ENCODE results near the gene RYR2. TPM values are rescaled to one million over a fixed set of nuclear protein-coding genes. Genes with fewer than 3 reads are reported as not detected.

Gene RYR2
- total RNA-seq, 1 experiment from 2014 or later: 0.90 TPM

DNA sequence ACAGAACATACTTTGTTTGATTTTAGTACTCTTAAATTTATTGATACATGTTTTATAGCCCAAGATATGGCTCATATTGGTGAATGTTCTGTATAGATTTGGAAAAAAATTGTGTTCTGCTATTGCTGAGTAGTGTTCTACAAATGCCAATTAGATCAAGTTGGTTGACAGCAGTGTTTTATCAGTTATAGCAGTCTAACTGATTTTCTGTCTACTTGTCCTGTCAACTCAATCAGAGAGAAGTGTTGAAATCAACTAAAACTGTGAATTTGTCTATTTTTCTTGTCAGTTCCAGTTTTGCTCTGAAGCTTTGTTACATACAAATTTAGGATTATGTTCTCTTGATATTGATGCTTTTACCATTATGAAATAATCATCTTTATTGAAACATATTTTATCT, 23.1 kb upstream of the RYR2 start:
- TF ChIP-seq, protein P1, sequence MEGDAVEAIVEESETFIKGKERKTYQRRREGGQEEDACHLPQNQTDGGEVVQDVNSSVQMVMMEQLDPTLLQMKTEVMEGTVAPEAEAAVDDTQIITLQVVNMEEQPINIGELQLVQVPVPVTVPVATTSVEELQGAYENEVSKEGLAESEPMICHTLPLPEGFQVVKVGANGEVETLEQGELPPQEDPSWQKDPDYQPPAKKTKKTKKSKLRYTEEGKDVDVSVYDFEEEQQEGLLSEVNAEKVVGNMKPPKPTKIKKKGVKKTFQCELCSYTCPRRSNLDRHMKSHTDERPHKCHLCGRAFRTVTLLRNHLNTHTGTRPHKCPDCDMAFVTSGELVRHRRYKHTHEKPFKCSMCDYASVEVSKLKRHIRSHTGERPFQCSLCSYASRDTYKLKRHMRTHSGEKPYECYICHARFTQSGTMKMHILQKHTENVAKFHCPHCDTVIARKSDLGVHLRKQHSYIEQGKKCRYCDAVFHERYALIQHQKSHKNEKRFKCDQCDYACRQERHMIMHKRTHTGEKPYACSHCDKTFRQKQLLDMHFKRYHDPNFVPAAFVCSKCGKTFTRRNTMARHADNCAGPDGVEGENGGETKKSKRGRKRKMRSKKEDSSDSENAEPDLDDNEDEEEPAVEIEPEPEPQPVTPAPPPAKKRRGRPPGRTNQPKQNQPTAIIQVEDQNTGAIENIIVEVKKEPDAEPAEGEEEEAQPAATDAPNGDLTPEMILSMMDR (IDR thresholded peaks at IDR 0.05; ENCODE audit: unreplicated experiment): no peak
- no peak for DNase-seq
- BruUV-seq (replicated peaks): no TSS peak
- intact Hi-C loops (cut with micrococcal nuclease; ENCODE audit: unreplicated experiment): no loop called here
- no peak overlapping the region for H3K4me3 Mint-ChIP-seq (ENCODE audit: low read depth, unreplicated experiment)
- H3K27ac Mint-ChIP-seq (ENCODE audit: unreplicated experiment): no peak overlapping the region
- no peaks in the 10 kb centered on the region for H3K27me3 Mint-ChIP-seq (ENCODE audit: unreplicated experiment)
- H3K36me3 Mint-ChIP-seq (ENCODE audit: insufficient read depth, unreplicated experiment): no peaks in the 10 kb centered on the region
- no peaks in the 10 kb centered on the region for H3K4me1 Mint-ChIP-seq (ENCODE audit: low read depth, unreplicated experiment)
- CTCF ChIA-PET: no interaction called here
- H3K9me3 Mint-ChIP-seq (ENCODE audit: low read depth, unreplicated experiment): peaks cover 9% of the 10 kb centered on the region

- Mint-ChIP-seq H3K4me1 (ENCODE audit: low read depth, unreplicated experiment) (no peaks in the 10 kb centered on the region), H3K4me3 (ENCODE audit: low read depth, unreplicated experiment) (no peak overlapping the region), H3K27me3 (ENCODE audit: unreplicated experiment) (no peaks in the 10 kb centered on the region), H3K36me3 (ENCODE audit: insufficient read depth, unreplicated experiment) (no peaks in the 10 kb centered on the region), H3K27ac (ENCODE audit: unreplicated experiment) (no peak overlapping the region), H3K9me3 (ENCODE audit: low read depth, unreplicated experiment) (peaks cover 10% of the 10 kb centered on the region)
- CTCF ChIA-PET: no interaction called here
- no peak for DNase-seq
- no TSS peak for BruUV-seq (replicated peaks)
- intact Hi-C loops (cut with micrococcal nuclease; ENCODE audit: unreplicated experiment): no loop called here
- TF ChIP-seq, protein P1 (IDR thresholded peaks at IDR 0.05; ENCODE audit: unreplicated experiment): no peak
Measured at GRCh38 chr1:237025358-237026074, 16.5 kb upstream of the RYR2 start.

DNA sequence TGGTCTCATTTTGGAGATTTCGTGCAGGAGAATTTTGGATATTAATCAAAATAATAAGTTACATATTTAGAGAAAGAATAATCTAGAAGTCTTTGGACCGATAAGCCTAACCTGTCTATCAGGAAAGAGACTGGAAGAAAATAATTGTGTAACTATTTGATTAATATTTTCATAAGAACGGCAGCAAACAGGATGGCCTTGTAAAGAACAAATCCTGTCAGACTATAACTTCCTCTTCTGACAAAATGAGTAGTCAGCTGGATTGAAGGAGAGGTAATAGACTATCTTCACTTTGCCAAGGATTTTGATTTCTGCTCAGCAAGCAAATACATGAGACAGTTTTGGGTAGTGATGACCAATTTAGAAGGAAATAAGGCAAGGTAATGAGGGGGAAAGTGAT, 12.7 kb upstream of the RYR2 start:
- CTCF ChIA-PET: no interaction called here
- TF ChIP-seq, protein P1 (IDR thresholded peaks at IDR 0.05; ENCODE audit: unreplicated experiment): no peak
- Mint-ChIP-seq H3K36me3 (ENCODE audit: insufficient read depth, unreplicated experiment) (no peaks in the 10 kb centered on the region), H3K9me3 (ENCODE audit: low read depth, unreplicated experiment) (peaks cover 10% of the 10 kb centered on the region), H3K27me3 (ENCODE audit: unreplicated experiment) (no peaks in the 10 kb centered on the region), H3K4me3 (ENCODE audit: low read depth, unreplicated experiment) (no peak overlapping the region), H3K27ac (ENCODE audit: unreplicated experiment) (no peak overlapping the region), H3K4me1 (ENCODE audit: low read depth, unreplicated experiment) (no peaks in the 10 kb centered on the region)
- DNase-seq: no peak
- intact Hi-C loops (cut with micrococcal nuclease; ENCODE audit: unreplicated experiment): no loop called here
- no TSS peak for BruUV-seq (replicated peaks)

DNA sequence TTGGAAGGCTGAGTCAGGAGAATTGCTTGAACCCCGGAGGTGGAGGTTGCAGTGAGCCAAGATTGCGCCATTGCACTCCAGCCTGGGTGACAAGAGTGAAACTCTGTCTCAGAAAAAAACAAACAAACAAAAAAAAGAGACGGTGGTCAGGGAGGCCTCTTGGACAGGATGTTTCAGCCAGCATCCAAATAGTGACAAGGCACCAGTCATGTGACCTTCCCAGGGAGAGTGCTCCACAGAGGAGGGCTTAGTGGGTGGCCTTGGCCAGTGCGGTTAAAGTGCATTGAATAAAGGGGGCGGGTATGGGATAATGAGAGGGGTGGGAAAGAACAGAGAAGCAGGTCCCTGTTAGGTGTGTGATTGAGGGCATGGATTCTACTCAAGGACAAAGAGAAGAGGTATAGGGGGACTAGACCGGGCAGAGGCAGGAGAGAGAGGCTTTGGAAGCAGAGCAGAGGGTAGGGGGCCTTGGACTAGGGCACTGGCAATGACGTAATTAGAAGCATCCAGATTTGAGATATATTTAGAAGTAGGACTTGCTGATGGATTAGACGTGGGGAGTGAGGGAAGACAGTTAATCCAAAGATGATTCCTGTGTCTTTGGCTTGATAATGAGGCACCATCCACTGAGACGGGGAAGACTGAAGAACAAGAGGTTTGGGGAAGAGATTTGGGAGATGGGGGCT, 12.0 kb upstream of the RYR2 start:
- intact Hi-C loops (cut with micrococcal nuclease; ENCODE audit: unreplicated experiment): loop anchor here (10.0 kb wide), 1 partner anchor 345 kb away; no protein-coding TSS in a partner anchor
- TF ChIP-seq, protein P1 (IDR thresholded peaks at IDR 0.05; ENCODE audit: unreplicated experiment): no peak
- DNase-seq: no peak
- no peak overlapping the region for H3K4me3 Mint-ChIP-seq (ENCODE audit: low read depth, unreplicated experiment)
- H3K4me1 Mint-ChIP-seq (ENCODE audit: low read depth, unreplicated experiment): no peaks in the 10 kb centered on the region
- no peaks in the 10 kb centered on the region for H3K36me3 Mint-ChIP-seq (ENCODE audit: insufficient read depth, unreplicated experiment)
- no TSS peak for BruUV-seq (replicated peaks)
- H3K27ac Mint-ChIP-seq (ENCODE audit: unreplicated experiment): no peak overlapping the region
- no peaks in the 10 kb centered on the region for H3K27me3 Mint-ChIP-seq (ENCODE audit: unreplicated experiment)
- H3K9me3 Mint-ChIP-seq (ENCODE audit: low read depth, unreplicated experiment): peaks cover 13% of the 10 kb centered on the region
- CTCF ChIA-PET: no interaction called here

All from Calu3 (cell line).